GM18520 (cell line): Measurements from ENCODE around the gene WNT7B.
"Not testable (repeated sequence)": the region's sequence is repeated elsewhere in the genome, so short reads cannot be mapped to it uniquely, and the experiment has no call there.

Experiments
- ATAC-seq: cut with Tn5 transposase; IDR thresholded peaks from one replicate; pipeline ENCODE4 v1.9.1; 2021; ENCODE audit not compliant: unreplicated experiment

The WNT7B gene

DNA sequence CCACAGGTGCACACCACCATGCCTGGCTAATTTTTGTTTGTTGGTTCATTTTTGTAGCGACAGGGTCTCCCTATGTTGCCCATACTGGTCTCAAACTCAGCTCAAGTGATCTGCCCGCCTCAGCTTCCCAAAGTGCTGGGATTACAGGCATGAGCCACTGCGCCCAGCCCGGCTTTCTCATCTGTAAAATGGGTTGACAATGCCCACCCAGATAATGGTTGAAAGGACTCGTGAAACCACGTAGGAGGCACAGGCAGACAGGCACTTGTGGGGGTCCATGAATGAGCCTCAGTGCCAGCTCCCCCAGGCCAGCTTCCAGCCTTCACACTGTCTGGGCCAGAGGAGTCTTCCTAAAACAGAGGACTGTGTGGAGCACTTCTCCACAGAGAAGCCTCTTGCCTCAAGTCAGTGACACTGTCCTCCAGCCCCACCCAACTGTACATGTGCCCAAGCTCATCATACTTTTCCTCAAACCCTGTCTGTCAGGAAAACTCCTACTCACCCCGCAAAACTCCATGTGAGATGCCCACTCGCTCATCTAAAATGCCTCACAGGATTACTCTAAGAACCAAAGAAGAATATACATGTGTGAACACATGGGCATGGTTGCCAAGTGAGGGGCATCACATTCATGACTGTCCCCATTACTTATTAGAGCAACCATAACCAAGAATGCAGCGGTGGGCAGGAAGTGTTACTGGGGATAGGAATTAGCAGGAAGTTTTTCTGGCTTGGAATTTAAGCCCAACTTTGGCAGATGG, 32.1 kb upstream of the WNT7B start:
- no peak for ATAC-seq

DNA sequence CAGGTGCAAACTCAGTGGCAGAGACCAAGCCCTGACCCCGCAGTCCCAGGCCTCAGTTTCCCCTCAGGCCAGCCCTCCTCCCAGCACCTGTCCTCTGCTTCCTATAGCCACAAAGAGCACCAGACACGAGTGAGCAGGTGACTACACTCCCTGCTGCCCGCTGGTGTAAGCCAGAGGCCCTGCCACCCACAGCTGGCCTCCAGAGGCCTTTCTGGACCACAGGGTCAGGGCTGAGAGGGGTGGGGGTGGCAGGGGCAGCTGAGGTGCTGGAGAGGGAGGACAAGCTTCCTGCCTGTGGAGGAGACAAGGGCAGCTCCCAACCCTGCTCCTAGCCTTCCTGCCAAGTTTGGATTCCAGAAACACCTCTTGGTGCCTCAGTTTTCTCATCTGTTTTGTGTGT, 31.3 kb upstream of the WNT7B start:
- ATAC-seq = no peak

GRCh38 chr22:46007848-46008261, 30.9 kb upstream of the WNT7B start:
- ATAC-seq = no peak

DNA sequence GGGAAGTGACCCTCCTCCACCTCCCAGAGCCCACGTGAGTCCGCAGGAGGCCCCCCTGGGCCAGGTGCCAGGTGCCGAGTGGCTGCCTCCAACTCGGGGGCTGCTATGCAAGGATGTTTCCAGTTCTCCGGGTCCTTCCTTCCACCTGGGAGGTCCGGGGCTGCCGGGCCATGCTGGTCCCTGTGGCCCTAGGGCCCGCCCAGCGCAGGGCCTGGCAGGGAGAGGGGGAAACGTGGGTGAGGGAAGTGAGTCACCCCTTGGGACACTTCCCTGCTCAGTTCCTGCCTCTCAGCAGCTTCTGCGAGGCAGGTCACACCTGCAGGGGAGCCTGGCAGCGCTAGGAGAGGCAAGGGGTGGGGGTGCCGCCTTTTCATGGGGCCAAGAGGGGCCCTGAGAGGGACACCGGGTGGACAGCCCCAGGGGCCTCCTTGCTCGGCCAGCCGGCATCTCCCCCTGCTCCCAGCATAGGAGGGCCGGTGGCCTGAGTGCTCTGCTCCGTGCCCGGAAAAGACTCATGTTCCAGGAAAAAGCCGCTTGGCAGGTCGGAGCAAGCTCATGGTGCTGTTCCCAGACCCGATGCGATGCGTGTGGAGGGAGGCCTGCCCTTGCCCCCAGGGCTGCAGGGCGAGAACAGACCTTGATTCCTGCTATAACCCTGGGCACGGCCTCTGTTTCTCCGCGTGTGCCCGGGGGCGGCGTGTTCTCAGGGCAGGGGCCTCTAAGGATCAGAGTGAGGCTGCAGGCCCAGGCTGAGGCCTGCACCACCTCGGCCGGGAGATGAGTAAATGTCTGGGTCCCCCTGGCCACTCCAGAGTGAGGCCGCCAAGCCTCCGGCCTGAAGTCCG, 30.3 kb upstream of the WNT7B start:
- ATAC-seq = no peak

DNA sequence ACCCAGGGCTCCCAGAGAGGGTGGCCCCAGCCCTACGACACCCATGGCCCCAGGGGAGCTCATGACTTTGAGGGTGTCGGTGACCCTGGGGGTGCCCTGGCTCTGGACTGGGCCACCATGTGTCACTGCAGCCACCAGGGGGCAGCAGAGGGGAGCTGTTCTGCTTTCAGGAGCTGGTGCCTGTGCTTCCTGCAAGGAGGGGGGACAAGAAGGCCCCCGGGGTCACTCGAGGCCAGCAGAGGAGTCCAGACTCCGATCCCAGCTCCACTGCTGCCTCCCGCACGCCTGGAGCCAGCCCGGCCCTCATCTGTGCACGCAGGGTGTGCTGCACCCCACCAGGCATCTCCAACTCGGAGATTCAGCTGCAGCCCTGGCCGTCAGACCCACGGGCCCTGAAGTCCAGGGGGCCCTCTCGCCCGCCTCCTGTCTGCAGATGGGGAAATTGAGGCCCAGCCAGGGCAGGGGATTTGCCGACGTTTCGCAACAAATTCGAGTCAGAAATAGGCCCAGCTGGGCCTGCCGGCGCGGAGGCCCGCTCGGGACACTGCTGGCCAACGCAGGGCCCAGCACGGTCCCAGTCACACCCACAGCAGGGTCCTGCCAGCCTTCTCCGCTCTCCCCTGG, 29.5 kb upstream of the WNT7B start:
- ATAC-seq = no peak

DNA sequence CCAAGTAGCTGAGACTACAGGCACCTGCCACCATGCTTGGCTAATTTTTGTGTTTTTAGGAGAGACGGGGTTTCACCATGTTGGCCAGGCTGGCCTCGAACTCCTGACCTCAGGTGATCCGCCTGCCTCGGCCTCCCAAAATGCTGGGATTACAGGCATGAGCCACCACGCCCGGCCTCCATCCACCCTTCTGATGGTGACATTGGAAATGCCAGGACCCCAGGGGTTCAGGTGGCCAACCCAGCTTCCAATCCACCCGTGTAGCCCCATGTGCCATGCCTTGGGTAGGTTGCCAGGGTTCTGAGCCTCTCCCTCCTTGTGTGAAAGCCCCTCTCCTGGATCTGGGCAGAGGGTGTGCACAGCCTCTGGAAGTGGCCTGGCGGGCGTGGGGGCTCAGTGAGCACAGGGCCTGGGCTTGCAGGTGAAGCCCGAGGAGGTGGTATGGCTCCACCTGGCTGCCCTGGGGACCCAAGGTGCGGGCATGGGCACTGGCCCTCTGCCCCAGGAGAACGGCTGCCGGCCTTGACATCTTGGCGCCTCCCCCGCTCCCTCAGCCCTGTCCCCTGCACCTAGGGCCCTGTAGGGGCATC, 28.2 kb upstream of the WNT7B start:
- ATAC-seq = not testable (repeated sequence)

- no peak for ATAC-seq
Observed at GRCh38 chr22:46004105-46004866, 27.3 kb upstream of the WNT7B start.

DNA sequence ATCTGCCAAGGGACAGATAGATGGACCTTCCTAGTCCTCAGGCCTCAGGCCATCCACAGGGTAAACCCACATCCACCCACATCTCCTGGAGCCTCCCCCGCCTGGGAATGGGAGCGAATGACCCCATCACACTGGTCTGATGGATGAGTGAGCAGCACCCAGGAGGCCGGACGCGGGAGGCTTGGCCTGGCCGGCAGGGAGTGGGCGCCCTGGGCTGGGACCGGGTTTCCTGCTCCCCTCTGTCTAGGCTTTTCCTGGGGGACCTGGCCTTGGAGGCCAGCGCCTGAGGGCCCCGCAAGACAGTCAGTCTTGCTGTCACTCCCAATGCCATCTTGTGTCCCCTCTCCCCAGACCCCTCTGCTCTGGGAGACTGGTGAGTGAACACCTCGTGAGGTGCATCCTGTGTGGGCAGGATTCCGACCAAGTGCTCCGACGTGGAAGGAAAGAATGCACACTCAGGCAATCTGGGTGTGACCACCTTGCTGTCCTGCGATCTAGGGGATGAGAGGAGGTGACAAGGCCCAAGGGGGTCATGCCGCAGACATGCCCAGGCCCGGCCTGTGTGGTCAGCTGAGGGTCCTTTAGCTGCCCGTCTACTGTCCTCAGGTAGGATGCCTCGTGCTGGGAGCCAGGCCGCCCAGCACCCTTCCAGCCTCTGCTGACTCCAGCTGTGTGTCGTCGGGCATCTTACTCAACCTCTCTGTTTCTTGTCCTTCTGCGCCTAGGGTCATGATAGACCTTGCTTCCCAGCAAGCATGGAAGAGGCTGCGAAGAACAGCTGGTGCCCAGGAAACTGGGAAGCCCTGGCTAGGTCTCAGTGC, 26.5 kb upstream of the WNT7B start:
- no peak for ATAC-seq

DNA sequence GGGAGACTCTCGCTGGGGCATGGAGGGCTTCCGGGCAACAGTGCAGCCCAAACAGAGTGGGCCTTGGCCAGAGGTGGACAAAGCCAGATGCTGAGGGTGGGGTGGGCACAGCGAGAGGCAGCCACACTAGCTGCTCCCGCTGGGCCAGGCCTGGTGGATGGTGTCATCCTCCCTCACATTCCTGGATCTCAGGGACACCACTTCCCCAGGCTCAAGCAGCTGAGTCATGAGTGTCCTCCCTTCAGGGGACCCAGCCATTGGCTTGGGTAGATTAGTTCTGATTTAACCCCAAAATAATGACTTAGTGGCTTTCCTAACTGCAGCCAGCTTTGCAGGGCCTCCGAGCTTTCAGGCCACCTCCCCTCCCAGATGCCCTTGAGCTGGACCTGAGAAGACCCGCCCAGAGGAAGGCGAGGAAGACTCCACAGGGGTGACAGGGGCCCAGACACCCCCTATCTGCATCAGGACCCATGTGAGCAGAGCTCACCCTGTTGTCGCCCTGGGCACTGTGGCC, 25.9 kb upstream of the WNT7B start:
- ATAC-seq = no peak

DNA sequence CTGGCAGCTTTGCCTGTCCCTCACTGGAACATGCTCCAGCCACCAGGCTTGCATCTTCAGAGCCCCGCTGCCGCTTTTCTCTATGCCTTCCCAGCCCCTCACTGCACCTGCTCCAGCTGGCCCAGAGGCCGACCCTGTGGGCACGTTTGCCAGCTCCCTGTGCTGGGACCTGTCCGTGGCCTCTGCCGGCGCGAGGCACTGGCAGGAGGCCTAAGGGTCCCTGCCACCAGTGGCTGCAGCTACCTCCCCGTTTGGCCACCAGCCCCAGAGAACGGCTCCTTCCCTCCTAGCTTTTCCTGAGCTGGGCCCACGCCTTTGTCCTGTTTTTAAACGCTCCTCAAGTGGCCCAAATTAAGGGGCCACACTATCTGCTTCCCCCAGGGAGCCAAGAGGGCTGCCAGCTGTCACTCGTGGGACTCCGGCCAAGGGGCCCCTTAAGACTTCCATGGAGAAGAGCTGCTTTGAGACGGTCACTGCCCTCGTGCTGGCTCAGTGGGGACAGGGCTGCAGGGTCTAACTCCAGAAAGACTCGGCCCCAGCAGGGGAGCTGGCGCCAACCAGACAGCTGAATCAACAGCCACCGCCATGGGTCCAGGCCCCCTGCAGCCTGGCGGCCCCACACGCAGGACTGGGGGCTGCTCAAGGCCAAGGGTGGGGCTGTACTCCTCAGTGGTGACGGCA, 24.6 kb upstream of the WNT7B start:
- no peak for ATAC-seq

DNA sequence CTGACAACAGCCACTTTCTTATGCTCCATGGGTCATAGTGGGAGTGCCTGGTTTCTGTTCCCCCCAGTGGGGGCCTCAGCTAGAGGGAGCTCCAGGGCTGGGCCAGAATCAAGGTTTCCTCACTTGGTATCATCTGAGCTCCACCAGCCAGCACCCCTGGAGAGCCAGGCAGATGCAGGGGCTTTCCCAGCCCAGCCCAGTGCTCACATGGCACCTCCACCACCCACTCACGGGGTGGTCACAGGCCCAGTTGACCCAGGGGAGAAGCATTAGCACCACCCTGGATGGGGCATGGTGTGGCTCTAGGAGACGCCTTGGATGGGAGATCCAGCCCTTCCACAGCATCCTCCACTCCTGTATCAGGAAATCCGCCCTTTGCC, 24.1 kb upstream of the WNT7B start:
- ATAC-seq = no peak

DNA sequence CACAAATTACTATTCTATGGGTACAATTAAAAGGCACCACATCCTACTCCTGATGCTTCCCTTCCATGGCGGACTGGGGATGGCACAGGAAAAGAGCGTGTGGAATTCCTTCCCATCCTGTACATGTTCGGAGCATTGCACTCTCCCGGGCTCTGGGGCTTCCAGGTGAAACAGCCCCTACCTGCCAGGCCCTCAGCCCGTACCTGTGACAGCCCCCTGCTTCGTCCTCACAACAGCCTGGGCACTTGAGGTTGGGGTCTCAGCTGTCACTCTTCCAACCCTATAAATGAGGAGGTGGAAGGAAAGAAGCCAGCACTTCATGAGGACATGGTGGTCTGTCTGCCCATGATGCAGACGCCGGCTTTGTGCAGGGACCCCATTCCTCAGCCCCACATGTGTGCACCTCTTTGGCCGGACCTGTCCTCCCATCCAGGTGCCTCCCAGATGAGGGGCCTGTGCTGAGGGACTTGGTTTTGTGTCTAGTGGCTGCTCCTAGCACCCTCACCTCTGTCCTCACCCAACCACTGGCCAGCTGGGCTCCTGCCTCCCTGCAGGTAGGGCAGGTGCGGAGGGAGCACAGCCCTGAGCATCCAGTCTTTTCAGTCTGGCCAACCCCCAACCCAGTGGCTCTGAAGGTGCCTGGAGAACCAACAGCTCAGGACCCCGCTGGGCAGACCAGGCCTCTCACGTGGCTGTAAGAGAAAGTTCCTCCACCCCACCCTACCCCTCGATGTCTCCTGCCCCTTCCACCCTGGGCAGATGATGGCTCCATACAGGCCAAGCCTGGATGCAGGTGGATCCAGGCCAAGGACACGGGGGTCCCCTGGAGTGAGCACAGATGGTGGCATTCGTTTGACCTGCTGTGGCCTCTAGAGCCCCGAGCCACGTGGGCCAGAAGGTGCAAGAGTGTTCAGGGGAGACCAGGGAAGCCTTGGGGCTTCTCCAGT, 23.4 kb upstream of the WNT7B start:
- ATAC-seq = no peak

GRCh38 chr22:45999379-45999971, 22.5 kb upstream of the WNT7B start:
- no peak for ATAC-seq

- no peak for ATAC-seq
Observed at GRCh38 chr22:45998638-45999378, 21.8 kb upstream of the WNT7B start.

DNA sequence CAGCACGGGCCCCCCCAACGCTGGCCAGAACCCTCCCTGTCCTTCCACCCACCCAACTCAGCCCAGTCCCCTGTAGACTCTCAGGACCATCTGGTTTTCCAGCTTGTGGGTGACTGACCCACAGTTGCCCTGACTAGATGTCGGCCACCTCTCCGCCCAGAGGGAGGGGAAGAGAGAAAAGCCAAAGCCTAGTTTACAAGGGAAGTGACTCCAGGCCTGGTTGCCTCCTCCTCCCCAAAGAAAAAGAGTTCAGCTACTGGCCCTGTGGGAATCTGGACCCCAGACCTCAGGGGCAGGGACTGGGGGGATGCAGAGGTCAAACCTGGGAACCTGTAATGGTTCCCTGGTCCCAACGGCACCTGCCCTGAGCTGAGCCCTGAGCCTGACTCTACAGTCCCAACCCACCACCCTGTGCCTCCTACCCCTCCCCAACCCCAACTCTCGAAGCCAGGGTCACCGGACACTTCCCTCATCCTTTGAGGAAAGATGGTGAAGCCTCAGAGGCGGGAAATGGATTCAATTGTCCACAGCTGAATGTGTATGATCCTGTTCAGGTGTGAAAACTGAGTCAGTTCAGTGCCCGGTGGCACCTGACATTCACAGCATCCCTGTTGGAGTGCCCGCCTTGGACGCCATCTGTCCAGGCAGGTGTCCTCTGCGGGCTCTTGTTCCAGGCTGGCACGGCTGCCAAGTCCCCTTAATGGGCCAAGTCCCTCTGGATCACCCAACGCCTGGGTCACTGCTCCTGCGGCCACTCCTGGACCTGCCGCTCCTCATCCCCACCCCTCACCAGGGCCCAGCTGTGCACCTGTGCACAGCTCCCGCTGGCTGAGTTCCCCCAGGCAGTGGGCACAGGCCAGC, 21.0 kb upstream of the WNT7B start:
- no peak for ATAC-seq
